ENCODE data around the gene PGLYRP1.

The PGLYRP1 gene

GRCh38 chr19:45995715-45996385 is 27.0 kb downstream of the PGLYRP1 start:
- H3K4me1 Mint-ChIP-seq = peaks cover 26% of the 10 kb centered on the region
- H3K27me3 Mint-ChIP-seq (ENCODE audit: low read depth) = peaks cover 21% of the 10 kb centered on the region
- H3K27ac Mint-ChIP-seq = no peak overlapping the region
- H3K36me3 Mint-ChIP-seq (ENCODE audit: low read depth) = no peaks in the 10 kb centered on the region
- no peaks in the 10 kb centered on the region for H3K9me3 Mint-ChIP-seq
- no peak overlapping the region for H3K4me3 Mint-ChIP-seq
- no peak for TF ChIP-seq CTCF (IDR thresholded peaks at IDR 0.05; ENCODE audit: unreplicated experiment in 3 of 3)

GRCh38 chr19:45994998-45995714 is 27.7 kb downstream of the PGLYRP1 start, which contains the start of gene CCDC61:
TSS of gene CCDC61 (plus strand) at chr19:45995467. CDS start at chr19:46003019, 7,552 bp downstream.
- no peak for TF ChIP-seq CTCF (IDR thresholded peaks at IDR 0.05; ENCODE audit: unreplicated experiment in 3 of 3)
- Mint-ChIP-seq H3K27me3 (ENCODE audit: low read depth) (peaks cover 20% of the 10 kb centered on the region), H3K27ac (no peak within 1 kb of the TSS), H3K36me3 (ENCODE audit: low read depth) (no peaks in the 10 kb centered on the region), H3K4me1 (peaks cover 23% of the 10 kb centered on the region), H3K9me3 (no peaks in the 10 kb centered on the region), H3K4me3 (peak within 1 kb of the TSS in 1 of 3 experiments; percentile 57)

- H3K36me3 Mint-ChIP-seq (ENCODE audit: low read depth) = no peaks in the 10 kb centered on the region
- H3K27me3 Mint-ChIP-seq (ENCODE audit: low read depth) = peaks cover 15% of the 10 kb centered on the region
- H3K4me1 Mint-ChIP-seq = peaks cover 17% of the 10 kb centered on the region
- TF ChIP-seq CTCF (IDR thresholded peaks at IDR 0.05; ENCODE audit: unreplicated experiment in 3 of 3) = no peak
- no peaks in the 10 kb centered on the region for H3K9me3 Mint-ChIP-seq
- H3K4me3 Mint-ChIP-seq = peak overlapping the region in 1 of 3 experiments; percentile 57
- H3K27ac Mint-ChIP-seq = no peak overlapping the region
These were observed 28.3 kb downstream of the PGLYRP1 start for GRCh38 chr19:45994456-45994997.

- TF ChIP-seq CTCF (IDR thresholded peaks at IDR 0.05; ENCODE audit: unreplicated experiment in 3 of 3) = no peak
- Mint-ChIP-seq H3K4me3 (no peak overlapping the region), H3K4me1 (no peaks in the 10 kb centered on the region), H3K27me3 (ENCODE audit: low read depth) (peaks cover 29% of the 10 kb centered on the region), H3K27ac (no peak overlapping the region), H3K9me3 (no peaks in the 10 kb centered on the region), H3K36me3 (ENCODE audit: low read depth) (no peaks in the 10 kb centered on the region)
These were observed 32.6 kb downstream of the PGLYRP1 start for GRCh38 chr19:45990113-45990728.

- no peak for TF ChIP-seq CTCF (IDR thresholded peaks at IDR 0.05; ENCODE audit: unreplicated experiment in 3 of 3)
- Mint-ChIP-seq H3K9me3 (no peaks in the 10 kb centered on the region), H3K27ac (no peak overlapping the region), H3K4me3 (no peak overlapping the region), H3K27me3 (ENCODE audit: low read depth) (peaks cover 48% of the 10 kb centered on the region), H3K36me3 (ENCODE audit: low read depth) (no peaks in the 10 kb centered on the region), H3K4me1 (peaks cover 7% of the 10 kb centered on the region)
These were observed 37.5 kb downstream of the PGLYRP1 start for GRCh38 chr19:45985321-45985720.
